AG10803 (cell line): ENCODE data around the gene RPL12.
A peak's percentile ranks its signal among the peaks of the same experiment; 100 is the strongest.

Experiments used
- DNase-seq: peaks from one replicate; pipeline ENCODE4 v3.0.0; 2010; ENCODE audit warnings: low read depth
- H3K4me3 ChIP-seq: 2 replicates; pipeline ENCODE4 v1.5.1; 2011; ENCODE audit warnings: mild to moderate bottlenecking, low read length, control low read depth
- TF ChIP-seq, protein P1 (sequence below): conservative IDR thresholded peaks from 2 replicates; pipeline ENCODE4 v1.5.1; 2011; ENCODE audit warnings: mild to moderate bottlenecking, low read length, control low read depth, inconsistent platforms

The RPL12 gene

DNA sequence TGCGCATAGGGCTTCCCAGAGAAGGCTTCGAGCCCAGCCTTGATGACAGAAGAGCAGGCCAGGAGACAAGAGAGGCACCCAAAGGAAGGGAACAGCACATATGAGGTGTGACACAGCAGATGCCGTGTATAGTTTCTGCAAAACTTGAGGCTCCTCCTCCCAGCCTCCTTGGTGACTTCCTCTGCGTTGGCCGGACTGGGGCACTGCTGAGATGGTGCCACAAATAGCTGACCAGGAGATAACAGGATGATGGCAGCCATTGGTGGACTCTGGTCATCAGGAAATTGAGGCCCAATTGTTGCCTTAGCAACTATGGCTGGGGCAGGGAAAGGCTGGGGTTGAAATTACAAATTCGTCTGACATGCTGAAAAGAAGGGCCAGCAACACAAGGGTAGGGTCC lies 31.9 kb downstream of the RPL12 start:
- TF ChIP-seq, protein P1, sequence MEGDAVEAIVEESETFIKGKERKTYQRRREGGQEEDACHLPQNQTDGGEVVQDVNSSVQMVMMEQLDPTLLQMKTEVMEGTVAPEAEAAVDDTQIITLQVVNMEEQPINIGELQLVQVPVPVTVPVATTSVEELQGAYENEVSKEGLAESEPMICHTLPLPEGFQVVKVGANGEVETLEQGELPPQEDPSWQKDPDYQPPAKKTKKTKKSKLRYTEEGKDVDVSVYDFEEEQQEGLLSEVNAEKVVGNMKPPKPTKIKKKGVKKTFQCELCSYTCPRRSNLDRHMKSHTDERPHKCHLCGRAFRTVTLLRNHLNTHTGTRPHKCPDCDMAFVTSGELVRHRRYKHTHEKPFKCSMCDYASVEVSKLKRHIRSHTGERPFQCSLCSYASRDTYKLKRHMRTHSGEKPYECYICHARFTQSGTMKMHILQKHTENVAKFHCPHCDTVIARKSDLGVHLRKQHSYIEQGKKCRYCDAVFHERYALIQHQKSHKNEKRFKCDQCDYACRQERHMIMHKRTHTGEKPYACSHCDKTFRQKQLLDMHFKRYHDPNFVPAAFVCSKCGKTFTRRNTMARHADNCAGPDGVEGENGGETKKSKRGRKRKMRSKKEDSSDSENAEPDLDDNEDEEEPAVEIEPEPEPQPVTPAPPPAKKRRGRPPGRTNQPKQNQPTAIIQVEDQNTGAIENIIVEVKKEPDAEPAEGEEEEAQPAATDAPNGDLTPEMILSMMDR = no peak
- DNase-seq = no peak
- H3K4me3 ChIP-seq = no peak overlapping the region

DNA sequence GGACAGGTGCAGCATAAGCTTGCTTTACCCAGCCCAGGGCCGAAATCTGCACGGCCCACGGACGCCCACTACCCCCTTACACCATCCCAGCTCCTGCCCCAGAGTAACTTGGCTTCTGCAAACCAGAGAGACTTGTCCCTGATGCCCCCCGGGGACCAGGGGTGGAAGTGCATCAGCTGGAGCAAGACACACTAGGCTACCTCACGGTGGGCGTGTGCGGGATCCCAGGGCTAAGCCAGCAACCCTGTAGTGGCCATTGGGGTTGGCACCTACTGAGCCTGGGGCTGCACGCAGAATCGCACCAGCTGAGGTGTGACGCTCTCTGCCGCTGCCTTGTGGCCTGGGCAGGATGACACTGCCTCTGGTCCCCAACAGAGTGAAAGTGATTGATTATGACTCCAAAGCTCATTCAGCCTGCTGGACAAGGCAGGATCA lies 33.2 kb downstream of the RPL12 start:
- TF ChIP-seq, protein P1 = no peak
- DNase-seq = no peak
- no peak overlapping the region for H3K4me3 ChIP-seq

DNA sequence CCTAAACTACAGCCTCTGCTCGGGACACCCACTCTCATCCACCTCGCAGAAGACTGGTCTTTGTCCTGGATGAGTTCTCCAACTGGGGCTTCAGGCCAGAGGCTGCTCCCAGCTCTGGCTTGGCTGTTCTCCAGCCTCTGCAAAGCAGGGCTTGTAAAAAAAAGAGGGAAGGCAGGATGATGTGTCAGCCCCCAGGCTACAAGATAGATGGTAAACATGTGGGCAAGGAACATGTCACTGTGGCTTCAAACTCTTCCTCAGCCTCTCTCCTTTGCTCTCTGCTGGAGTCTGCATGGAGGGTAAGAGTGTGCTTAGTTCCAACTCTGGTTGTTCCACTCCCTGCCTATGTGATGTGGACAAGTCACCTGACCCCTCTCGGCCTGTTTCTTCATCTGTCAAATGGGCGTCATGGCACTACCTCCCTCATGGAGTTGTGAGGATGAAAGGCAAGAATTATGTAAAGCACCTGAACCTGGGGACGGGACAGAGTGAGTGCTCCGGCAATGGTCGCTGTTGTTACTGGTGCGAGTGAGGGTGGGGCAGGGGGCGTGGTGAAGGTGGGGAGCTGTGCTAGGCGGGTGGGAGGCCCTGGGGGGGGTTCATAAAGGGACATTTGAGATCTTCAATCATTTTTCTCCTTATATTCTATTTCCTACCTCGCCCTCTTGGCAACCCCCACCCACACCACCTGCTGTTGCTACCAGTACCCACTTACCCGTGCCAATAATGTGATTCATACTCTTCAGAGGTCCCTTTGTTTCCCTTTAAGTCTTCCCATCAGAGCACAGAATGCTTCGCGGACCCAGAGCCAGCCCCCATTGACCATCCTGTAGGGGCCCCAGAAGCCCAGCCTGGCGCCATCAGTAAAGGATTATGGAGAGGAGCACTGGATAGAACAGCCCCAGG lies 33.8 kb downstream of the RPL12 start:
- H3K4me3 ChIP-seq = no peak overlapping the region
- peak; percentile 33 for DNase-seq
- TF ChIP-seq, protein P1 = no peak

DNA sequence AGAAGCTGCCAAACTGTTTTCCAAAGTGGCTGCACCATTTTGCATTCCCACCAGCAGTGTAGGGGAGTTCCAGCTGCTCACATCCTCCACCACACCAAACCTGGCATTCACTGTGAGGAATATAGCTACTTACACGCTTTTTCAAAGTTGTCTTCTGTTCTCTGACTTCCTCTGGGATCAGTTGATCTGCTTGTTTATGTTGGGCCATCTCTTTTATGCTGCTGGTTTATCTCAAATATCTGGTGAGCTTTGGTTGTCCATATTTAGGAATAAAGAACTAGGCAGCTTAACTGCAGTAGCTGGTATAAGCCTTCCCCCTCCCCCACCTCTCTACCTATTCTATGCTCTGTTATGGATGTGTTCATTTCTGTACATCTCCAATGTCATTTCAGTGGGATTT lies 35.5 kb downstream of the RPL12 start:
- no peak for DNase-seq
- TF ChIP-seq, protein P1 = no peak
- H3K4me3 ChIP-seq = no peak overlapping the region

DNA sequence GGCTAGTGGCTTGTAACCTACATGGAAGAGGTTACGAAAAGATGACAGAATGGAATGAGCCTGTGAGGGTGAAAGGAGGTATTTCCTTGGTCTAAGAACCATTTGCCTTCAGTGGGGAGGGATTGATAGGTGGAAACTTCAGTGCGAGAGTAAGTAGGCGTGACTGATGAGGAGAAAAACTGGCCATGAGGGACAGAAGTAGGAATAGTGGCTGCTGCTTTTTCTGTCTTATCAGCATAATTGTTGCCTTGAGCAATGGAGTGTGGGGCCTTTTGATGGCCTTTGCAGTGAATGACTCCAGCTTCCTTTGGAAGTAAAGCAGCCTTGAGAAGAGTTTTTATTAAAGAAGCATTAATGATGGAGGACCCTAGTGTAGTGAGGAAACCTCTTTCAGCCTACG lies 36.1 kb downstream of the RPL12 start:
- no peak overlapping the region for H3K4me3 ChIP-seq
- TF ChIP-seq, protein P1 = no peak
- DNase-seq = no peak

DNA sequence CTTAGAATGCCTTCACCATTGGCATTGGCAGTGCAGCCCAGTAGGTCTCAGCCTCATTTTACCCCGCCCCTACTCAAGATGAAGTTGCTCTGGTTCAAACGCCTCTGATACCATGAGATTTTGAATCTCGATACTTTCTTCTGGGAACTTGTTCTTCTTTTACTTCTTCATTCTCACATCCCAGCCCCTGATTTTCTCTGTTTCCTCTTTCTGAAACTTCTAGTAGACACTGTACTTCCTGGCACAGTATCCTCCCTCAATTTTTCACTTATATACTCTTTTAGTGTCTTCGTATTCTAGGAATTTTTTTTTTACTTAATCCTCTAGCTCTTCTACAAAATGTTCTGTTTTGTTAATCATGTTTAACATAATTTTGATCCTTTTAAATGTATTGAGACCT lies 40.1 kb downstream of the RPL12 start:
- no peak overlapping the region for H3K4me3 ChIP-seq
- TF ChIP-seq, protein P1 = no peak
- DNase-seq = no peak

DNA sequence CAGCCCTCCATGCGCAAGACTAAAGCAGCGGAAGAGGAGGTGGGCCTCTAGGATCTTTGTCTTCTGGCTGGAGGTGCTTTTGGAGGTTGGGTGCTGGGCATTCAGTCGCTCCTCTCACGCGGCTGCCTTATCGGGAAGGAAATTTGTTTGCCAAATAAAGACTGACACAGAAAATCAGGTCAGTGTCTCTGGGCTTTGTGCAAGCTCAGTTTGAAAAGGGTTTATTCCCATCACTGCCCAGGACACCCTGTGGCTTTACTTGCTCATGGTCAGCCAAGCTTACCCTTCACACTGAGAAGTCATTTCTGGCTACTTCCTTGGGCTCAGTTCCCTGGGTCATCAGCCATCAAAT lies 43.7 kb downstream of the RPL12 start:
- TF ChIP-seq, protein P1 = no peak
- H3K4me3 ChIP-seq = no peak overlapping the region
- DNase-seq = no peak
